ENCODE data around the gene DAND5.

- peak; percentile 4; the same call in 1 of the 2 replicates for TF ChIP-seq USF2 (IDR thresholded peaks at IDR 0.05; ENCODE audit: borderline replicate concordance, low read depth, low read length)
- peak; percentile 58 to 63; a peak in 3 of 4 replicates for TF ChIP-seq BHLHE40 (IDR thresholded peaks at IDR 0.05; ENCODE audit: borderline replicate concordance in 1 of 2, low read depth in 2 of 2, low read length in 1 of 2)
- TF ChIP-seq MXI1 (IDR thresholded peaks at IDR 0.05; ENCODE audit: low read depth, low read length), result peak; percentile 93
- no peak; the same call in 1 of the 2 replicates for TF ChIP-seq RFX5 (IDR thresholded peaks at IDR 0.05; ENCODE audit: low read depth, low read length)
Observed at GRCh38 chr19:12933287-12934072, 35.9 kb upstream of the DAND5 start, which contains the start of gene FARSA.

Data from GM12878 (cell line).